GM21619 (cell line): ENCODE results near the gene KIF4B.

Experiments
- ATAC-seq: cut with Tn5 transposase; IDR thresholded peaks from one replicate; pipeline ENCODE4 v1.9.1; 2021; ENCODE audit not compliant: unreplicated experiment

KIF4B gene

GRCh38 chr5:155050384-155051019 is 36.9 kb downstream of the KIF4B start:
- ATAC-seq = no peak

- ATAC-seq = no peak
Observed at GRCh38 chr5:155052532-155052931, 39.0 kb downstream of the KIF4B start.

GRCh38 chr5:155053501-155053900 is 39.9 kb downstream of the KIF4B start:
- no peak for ATAC-seq

- no peak for ATAC-seq
Observed at GRCh38 chr5:155056644-155057269, 43.2 kb downstream of the KIF4B start.

GRCh38 chr5:155057626-155058025 is 44.1 kb downstream of the KIF4B start:
- no peak for ATAC-seq

GRCh38 chr5:155064580-155064979 is 51.0 kb downstream of the KIF4B start:
- no peak for ATAC-seq

- ATAC-seq = no peak
Observed at GRCh38 chr5:155066886-155067595, 53.5 kb downstream of the KIF4B start.
